ENCODE data around the gene ADGRV1.

DNA sequence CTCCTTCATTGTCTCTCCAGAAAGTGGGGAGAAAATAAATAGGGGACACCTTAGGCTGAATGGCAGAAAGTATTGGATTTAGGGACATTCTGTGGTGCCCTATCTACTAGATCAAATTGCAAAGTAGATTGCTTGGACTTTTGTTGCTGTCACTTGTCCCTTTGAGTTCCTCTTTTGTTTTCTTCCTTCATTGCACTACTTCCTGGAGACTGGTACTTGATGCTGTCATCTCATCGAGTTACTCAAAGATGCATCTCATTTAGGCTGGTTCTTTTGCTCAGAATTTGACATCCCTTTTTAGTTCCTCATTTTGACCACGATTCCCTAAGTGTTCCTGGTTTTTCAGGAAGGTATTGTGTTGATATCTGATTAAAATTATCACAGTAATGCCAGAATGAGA, 137.6 kb downstream of the ADGRV1 start:
- TF ChIP-seq CTCF (IDR thresholded peaks at IDR 0.05) = no peak
- no peak for TF ChIP-seq POLR2A (IDR thresholded peaks at IDR 0.05)
